Measurements from ENCODE around the gene PCP4. TPM values are rescaled to one million over a fixed set of nuclear protein-coding genes. Genes with fewer than 3 reads are reported as not detected.

Gene PCP4
- total RNA-seq, 1 donor from 2014 or later = 1.0 TPM

- no peak for ATAC-seq
- no peak overlapping the region for H3K4me3 ChIP-seq
- H3K9me3 ChIP-seq = no peaks in the 10 kb centered on the region
- TF ChIP-seq CTCF (IDR thresholded peaks at IDR 0.05) = no peak
- no peaks in the 10 kb centered on the region for H3K36me3 ChIP-seq
- no peak for DNase-seq
- intact Hi-C loops (cut with DNase I) = no loop called here
- no peaks in the 10 kb centered on the region for H3K27me3 ChIP-seq
- no peaks in the 10 kb centered on the region for H3K4me1 ChIP-seq
- no peak overlapping the region for H3K27ac ChIP-seq
Observed at GRCh38 chr21:39935716-39936115, 68.5 kb downstream of the PCP4 start.

- no peaks in the 10 kb centered on the region for H3K9me3 ChIP-seq
- no peak overlapping the region for H3K27ac ChIP-seq
- no peaks in the 10 kb centered on the region for H3K27me3 ChIP-seq
- no peaks in the 10 kb centered on the region for H3K36me3 ChIP-seq
- ATAC-seq (no peak), DNase-seq (no peak)
- H3K4me1 ChIP-seq = no peaks in the 10 kb centered on the region
- TF ChIP-seq CTCF (IDR thresholded peaks at IDR 0.05) = no peak
- no peak overlapping the region for H3K4me3 ChIP-seq
- intact Hi-C loops (cut with DNase I) = no loop called here
Observed at GRCh38 chr21:39938086-39938625, 70.9 kb downstream of the PCP4 start.

DNA sequence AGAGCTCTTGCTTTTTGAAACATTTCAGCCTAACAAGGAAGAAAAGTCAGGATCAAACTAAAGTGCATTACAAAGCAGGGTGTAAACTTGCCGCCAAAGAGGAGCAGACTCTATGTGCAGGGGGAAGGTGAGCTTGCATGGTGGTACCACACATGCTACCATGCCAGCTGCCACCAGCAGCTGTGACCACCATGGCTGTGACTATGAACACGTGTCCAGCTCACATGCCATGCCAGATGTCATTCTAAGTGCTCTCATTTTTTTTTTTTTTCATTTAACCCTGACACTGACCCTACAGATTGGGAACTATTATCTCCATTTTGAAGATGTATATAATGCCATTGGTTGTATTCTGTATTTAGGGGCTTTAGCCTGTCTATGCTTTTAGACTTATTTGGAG, 79.0 kb downstream of the PCP4 start:
- Histone ChIP-seq H3K4me3 (no peak overlapping the region), H3K9me3 (no peaks in the 10 kb centered on the region), H3K27me3 (no peaks in the 10 kb centered on the region), H3K36me3 (no peaks in the 10 kb centered on the region), H3K4me1 (no peaks in the 10 kb centered on the region), H3K27ac (no peak overlapping the region)
- TF ChIP-seq CTCF (IDR thresholded peaks at IDR 0.05) = no peak
- DNase-seq (no peak), ATAC-seq (no peak)
- intact Hi-C loops (cut with DNase I) = no loop called here

- H3K9me3 ChIP-seq = no peaks in the 10 kb centered on the region
- no peaks in the 10 kb centered on the region for H3K27me3 ChIP-seq
- no peak overlapping the region for H3K4me3 ChIP-seq
- no peak for ATAC-seq
- no peak overlapping the region for H3K27ac ChIP-seq
- intact Hi-C loops (cut with DNase I) = no loop called here
- TF ChIP-seq CTCF (IDR thresholded peaks at IDR 0.05) = no peak
- no peak for DNase-seq
- H3K36me3 ChIP-seq = no peaks in the 10 kb centered on the region
- H3K4me1 ChIP-seq = no peaks in the 10 kb centered on the region
Observed at GRCh38 chr21:39947031-39947430, 79.8 kb downstream of the PCP4 start.

- no peak for DNase-seq
- Histone ChIP-seq H3K36me3 (no peaks in the 10 kb centered on the region), H3K9me3 (no peaks in the 10 kb centered on the region), H3K27ac (no peak overlapping the region), H3K4me3 (no peak overlapping the region), H3K27me3 (no peaks in the 10 kb centered on the region), H3K4me1 (no peaks in the 10 kb centered on the region)
- ATAC-seq = no peak
- intact Hi-C loops (cut with DNase I) = no loop called here
- no peak for TF ChIP-seq CTCF (IDR thresholded peaks at IDR 0.05)
Observed at GRCh38 chr21:39951183-39952101, 84.2 kb downstream of the PCP4 start.

Measured in upper lobe of right lung (tissue), 1 donor.